Ascending aorta (tissue), 2 donors: ENCODE data around the gene KRT6A. TPM values are rescaled to one million over a fixed set of nuclear protein-coding genes. Genes with fewer than 3 reads are reported as not detected.
"Not testable (repeated sequence)": the region's sequence is repeated elsewhere in the genome, so short reads cannot be mapped to it uniquely, and the experiment has no call there.

ENCODE experiments used
- DNase-seq, 2 donors: peaks; one replicate each; pipeline ENCODE4 v3.0.0-alpha.2; 2019; ENCODE audit warnings: low spot score in 2 of 2
- H3K27ac ChIP-seq, 2 donors: fragments of 200-600 bp; sonication (generic); one replicate each; pipeline ENCODE4 v1.5.1; 2016 to 2017; ENCODE audit warnings: mild to moderate bottlenecking in 1 of 2
- H3K27me3 ChIP-seq: fragments of 200-600 bp; sonication (generic); one replicate; pipeline ENCODE4 v1.5.1; 2017
- H3K36me3 ChIP-seq, 2 donors: fragments of 200-600 bp; sonication (generic); one replicate each; pipeline ENCODE4 v1.5.1; 2016
- H3K4me1 ChIP-seq, 2 donors: fragments of 200-600 bp; sonication (generic); one replicate each; pipeline ENCODE4 v1.5.1; 2016 to 2017; ENCODE audit warnings: mild to moderate bottlenecking in 1 of 2
- H3K4me3 ChIP-seq, 2 donors: fragments of 200-600 bp; sonication (generic); one replicate each; pipeline ENCODE4 v1.5.1; 2016 to 2017; ENCODE audit warnings: mild to moderate bottlenecking in 1 of 2
- H3K9me3 ChIP-seq, 2 donors: fragments of 200-600 bp; sonication (generic); one replicate each; pipeline ENCODE4 v1.5.1; 2016
- CTCF ChIP-seq, 3 experiments: fragments of 200-600 bp in 2 of 3; fragments of 450-650 bp in 1 of 3; sonication (generic) in 2 of 3; IDR thresholded peaks; one replicate each; pipeline ENCODE4 v1.5.1; 2016 to 2019; ENCODE audit warnings: antibody characterized with exemption in 3 of 3, mild to moderate bottlenecking in 1 of 3, moderate library complexity in 1 of 3
- intact Hi-C: fragments of 100-400 bp; cut with DNase I; formaldehyde crosslinking; loops from one replicate; pipeline ENCODE4 v1.15.1; 2023
- total RNA-seq: library from RNA; depleted of rRNA; stranded (reverse); fragments of >200 nt; gene quantifications from one replicate; pipeline ENCODE4 v1.1.0, GENCODE V29; 2016

The KRT6A gene
- total RNA-seq, 1 donor from 2014 or later = 3.4 TPM

DNA sequence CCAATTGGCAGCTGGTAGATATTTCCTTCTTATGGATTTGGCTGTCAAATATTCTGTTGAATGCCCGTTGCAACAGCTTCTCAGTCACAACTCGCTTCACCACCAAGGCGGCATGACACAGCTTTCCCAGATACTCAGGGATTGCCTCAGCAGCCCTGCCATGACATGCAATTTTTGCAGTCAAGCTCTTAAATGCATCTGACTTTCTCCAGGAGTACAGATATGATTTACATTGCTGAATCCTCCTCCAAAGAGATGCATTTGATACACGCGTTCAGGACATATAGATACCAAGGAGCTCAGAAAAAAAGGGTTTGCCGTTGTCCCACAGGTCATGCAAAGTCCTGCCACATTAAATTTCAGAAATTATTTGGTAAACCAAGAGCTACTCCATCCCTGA lies 20.7 kb upstream of the KRT6A start:
- H3K4me1 ChIP-seq = no peaks in the 10 kb centered on the region

DNA sequence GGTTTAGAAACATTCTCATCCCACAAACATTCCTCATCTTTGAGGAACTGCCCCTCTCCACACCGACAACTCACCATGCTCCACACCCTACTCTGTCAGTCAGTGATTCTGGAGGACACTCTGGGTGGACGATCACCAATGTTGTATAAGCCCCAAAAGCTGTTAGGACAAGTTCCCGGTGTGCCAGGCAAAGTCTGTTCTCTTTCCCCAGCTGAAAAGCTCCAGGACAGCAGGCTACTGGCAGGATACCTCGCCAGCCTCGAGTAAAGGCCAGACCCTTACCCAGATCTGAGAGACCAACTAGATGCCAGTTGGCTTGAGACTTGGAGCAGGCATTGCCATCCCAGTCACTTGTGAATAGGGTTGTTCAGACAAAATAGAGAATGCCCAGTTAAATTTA lies 15.2 kb upstream of the KRT6A start:
- H3K27me3 ChIP-seq = no peaks in the 10 kb centered on the region
- DNase-seq = no peak
- H3K9me3 ChIP-seq = peaks cover 0 to 6% of the 10 kb centered on the region in 2 donors
- no peaks in the 10 kb centered on the region for H3K4me1 ChIP-seq
- no peaks in the 10 kb centered on the region for H3K36me3 ChIP-seq
- TF ChIP-seq CTCF (IDR thresholded peaks at IDR 0.05) = no peak
- no peak overlapping the region for H3K4me3 ChIP-seq
- intact Hi-C loops = no loop called here
- no peak overlapping the region for H3K27ac ChIP-seq

More for the DNA sequence above, 20.7 kb upstream of the KRT6A start:
- intact Hi-C loops = no loop called here
- no peaks in the 10 kb centered on the region for H3K27me3 ChIP-seq
- peaks cover 0 to 6% of the 10 kb centered on the region in 2 donors for H3K9me3 ChIP-seq
- H3K36me3 ChIP-seq = no peaks in the 10 kb centered on the region
- no peak overlapping the region for H3K4me3 ChIP-seq
- no peak overlapping the region for H3K27ac ChIP-seq
- TF ChIP-seq CTCF (IDR thresholded peaks at IDR 0.05) = no peak
- no peak for DNase-seq

DNA sequence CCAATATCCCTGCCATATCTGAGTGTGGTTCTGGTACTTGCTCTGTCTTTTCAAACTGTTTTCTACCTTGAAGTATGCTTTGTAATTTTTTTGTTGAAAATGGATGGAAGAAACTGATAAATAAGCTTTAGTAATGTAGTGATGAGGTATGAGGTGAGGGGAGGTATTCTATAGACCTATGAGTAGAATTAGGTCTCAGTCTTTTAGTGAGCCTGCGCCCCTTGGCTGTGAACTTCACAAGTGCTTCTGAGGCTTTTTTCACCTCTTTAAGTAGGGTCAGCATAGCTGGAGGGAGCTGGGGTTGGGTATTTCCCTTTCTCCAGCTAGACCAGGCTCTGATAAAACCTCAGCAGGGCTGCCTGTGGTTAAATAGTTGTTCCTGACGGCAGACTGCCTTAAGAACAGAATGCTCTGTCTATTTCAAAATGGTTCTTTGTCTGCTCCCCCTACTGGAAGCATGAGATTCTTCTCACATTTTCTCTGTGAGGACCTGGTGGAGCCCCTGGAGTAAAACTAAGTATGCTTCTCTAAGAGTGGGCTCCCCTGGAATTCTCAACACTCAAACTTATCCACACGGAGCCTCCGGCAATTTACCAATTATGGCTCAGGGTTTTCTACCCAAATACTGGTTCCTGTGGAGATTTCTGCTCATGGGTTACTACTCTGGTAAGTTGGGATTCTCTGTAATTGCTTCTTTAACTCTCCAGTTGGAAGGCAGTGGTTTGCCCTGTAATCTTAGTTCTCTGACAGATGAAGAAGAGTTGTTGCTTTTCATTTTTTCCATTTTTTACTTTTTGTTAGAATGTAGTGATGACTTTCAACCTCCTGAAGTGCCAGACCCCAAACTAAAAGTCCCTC lies 14.0 kb upstream of the KRT6A start:
- Histone ChIP-seq H3K4me1 (no peaks in the 10 kb centered on the region), H3K36me3 (no peaks in the 10 kb centered on the region), H3K27ac (no peak overlapping the region), H3K9me3 (peaks cover 0 to 6% of the 10 kb centered on the region in 2 donors), H3K27me3 (no peaks in the 10 kb centered on the region), H3K4me3 (no peak overlapping the region)
- no peak for DNase-seq
- intact Hi-C loops = no loop called here
- peak; percentile 7 to 40 (median 9) for TF ChIP-seq CTCF (IDR thresholded peaks at IDR 0.05)

DNA sequence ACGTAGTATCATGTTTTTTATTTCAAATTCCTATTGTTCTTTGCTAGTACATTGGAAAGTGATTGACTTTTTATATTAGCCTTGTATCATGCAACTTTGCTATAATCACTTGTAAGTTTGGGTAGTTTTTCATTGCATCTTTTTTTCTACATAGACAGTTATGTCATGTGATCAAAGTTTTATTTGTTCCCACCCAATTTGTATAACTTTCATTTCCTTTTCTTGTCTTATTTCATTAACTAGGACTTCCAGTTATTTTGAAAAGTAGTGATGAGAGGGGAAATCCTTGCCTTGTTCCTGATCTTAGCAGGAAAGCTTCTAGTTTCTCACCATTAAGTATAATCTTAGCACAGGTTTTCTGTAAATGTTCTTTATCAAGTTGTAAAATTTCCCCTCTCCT lies 9.8 kb upstream of the KRT6A start:
- intact Hi-C loops = no loop called here
- Histone ChIP-seq H3K36me3 (no peaks in the 10 kb centered on the region), H3K4me1 (no peaks in the 10 kb centered on the region), H3K4me3 (no peak overlapping the region), H3K27me3 (no peaks in the 10 kb centered on the region), H3K27ac (no peak overlapping the region), H3K9me3 (no peaks in the 10 kb centered on the region)
- TF ChIP-seq CTCF (IDR thresholded peaks at IDR 0.05) = no peak
- no peak for DNase-seq

DNA sequence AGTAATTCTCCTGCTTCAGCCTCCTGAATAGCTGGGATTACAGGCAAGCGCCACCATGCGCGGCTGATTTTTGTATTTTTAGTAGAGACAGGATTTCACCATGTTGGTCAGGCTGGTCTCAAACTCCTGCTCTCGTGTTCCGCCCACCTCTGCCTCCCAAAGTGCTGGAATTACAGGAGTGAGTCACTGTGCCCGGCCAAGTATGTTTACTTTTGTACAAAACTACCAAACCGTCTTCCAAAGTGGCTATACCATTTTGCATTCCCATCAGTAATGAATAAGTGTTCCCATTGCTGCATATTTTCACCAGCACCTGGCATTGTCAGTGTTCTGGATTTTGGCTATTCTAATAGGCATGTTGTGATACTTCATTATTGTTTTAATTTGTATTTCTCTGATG lies 8.4 kb upstream of the KRT6A start:
- Histone ChIP-seq H3K27ac (no peak overlapping the region), H3K4me3 (no peak overlapping the region), H3K27me3 (no peaks in the 10 kb centered on the region), H3K9me3 (no peaks in the 10 kb centered on the region), H3K4me1 (no peaks in the 10 kb centered on the region), H3K36me3 (no peaks in the 10 kb centered on the region)
- TF ChIP-seq CTCF (IDR thresholded peaks at IDR 0.05) = no peak
- intact Hi-C loops = no loop called here
- no peak for DNase-seq

- DNase-seq, H3K4me1 ChIP-seq, H3K4me3 ChIP-seq, H3K9me3 ChIP-seq, intact Hi-C loops, H3K36me3 ChIP-seq, H3K27ac ChIP-seq, H3K27me3 ChIP-seq: not testable (repeated sequence)
Measured at GRCh38 chr12:52500574-52500973, 7.5 kb upstream of the KRT6A start.
